Activated CD8-positive, alpha-beta memory T cell treated with anti-CD3 and anti-CD28 coated beads for 36 hours (primary cell): ENCODE measurements around the gene DCUN1D2. TPM values are rescaled to one million over a fixed set of nuclear protein-coding genes. Genes with fewer than 3 reads are reported as not detected.

Source experiments
- CTCF ChIA-PET: fragments of 350-600 bp; sonication (Branson Sonifier 250); formaldehyde crosslinking; loops from one replicate; lab custom pipeline; 2021; ENCODE audit warnings: antibody characterized with exemption; lab: Charles Lee
- POLR2A ChIA-PET: fragments of 350-600 bp; sonication (Branson Sonifier 250); formaldehyde crosslinking; loops from one replicate; lab custom pipeline; 2021; ENCODE audit warnings: antibody characterized with exemption; lab: Charles Lee
- total RNA-seq, 2 experiments: library from RNA; stranded (reverse); gene quantifications; one replicate each; pipeline ENCODE4 v1.2.3, GENCODE V29; 2021

The DCUN1D2 gene
- 10 to 100 TPM; 13.5 to 17.3 TPM for total RNA-seq

DNA sequence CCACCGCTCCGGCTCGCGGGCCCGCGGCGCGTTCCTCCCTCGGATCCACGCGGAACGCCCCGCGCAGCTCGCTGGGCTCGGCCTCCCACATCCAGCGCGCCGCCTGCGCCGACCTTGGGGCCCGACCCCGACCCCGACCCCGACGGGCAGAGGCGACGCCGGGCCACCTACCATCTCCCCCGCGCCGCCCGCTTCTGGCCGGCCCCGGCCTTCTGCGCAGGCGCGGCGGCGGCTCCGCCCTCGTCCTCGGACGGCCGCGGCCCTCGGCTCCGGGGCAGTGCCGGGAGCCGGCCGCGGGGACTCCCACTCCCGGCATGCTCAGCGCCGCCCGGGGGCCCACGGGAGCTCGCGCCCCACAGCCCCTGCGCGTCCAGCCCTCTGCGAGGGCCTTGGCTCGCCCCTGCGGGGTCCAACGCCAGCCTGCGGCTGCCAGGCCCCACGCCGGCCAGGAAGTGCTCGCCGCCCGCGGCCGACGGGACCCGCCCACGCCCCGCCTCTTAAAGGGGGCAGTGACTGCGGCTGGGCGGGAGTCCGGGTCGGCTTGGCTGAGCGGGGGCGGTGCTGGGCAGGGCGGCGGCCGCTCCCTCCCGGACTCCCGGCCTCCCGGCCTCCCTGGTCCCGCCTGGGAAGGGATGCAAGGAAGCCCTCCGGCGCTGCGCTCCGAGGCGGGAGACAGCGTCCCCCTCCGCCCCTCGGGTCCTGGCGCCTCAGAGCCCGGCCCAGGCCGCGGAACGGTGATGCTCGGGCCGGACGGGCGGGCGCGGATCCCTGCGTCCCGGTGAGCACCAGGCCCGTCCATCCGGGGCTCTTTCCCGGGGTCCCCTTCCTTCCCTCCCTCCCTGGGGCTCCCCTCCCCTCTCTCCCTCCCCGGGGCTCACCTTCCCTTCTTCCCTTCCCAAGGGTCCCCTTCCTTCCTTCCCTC lies at the start of gene DCUN1D2:
Gene DCUN1D2, minus strand, starts transcription at position 216 of the 922 bp plus-strand sequence. Its CDS starts 42 bp downstream, at position 174.
- ChIA-PET POLR2A (no interaction called here), CTCF (interaction anchor here (0.5 to 0.6 kb wide), 2 partner anchors 37 to 215 kb away, joined by 3 to 4 read pairs; partner anchors contain the start of gene ADPRHL1)

GRCh38 chr13:113539822-113540221 lies 49.3 kb upstream of the DCUN1D2 start:
- POLR2A ChIA-PET: no interaction called here

DNA sequence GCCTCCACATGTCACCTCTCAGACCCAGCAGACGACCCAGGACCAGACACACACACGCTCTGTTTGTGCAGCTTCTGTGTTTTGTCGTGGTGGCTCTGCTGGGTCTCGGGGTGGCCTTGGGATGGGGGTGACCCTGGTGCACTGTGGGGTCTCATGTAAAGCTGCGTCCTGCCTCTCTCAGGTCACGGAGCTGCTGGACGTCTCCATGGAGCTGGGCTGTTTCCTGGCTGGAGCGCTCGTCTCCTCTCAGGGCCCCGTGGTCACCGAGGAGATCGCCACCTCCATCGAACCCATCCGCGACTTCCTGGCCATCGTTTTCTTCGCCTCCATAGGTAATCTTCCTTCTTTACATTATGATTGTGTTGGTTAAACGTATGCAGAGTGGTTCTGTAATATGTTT lies 48.7 kb upstream of the DCUN1D2 start:
- POLR2A ChIA-PET: no interaction called here

More at GRCh38 chr13:113539822-113540221, 49.3 kb upstream of the DCUN1D2 start:
- CTCF ChIA-PET: no interaction called here

GRCh38 chr13:113538689-113539058 lies 48.2 kb upstream of the DCUN1D2 start:
- CTCF ChIA-PET: no interaction called here

More for the DNA sequence above, 48.7 kb upstream of the DCUN1D2 start:
- CTCF ChIA-PET: no interaction called here

GRCh38 chr13:113537909-113538688 lies 47.6 kb upstream of the DCUN1D2 start:
- CTCF ChIA-PET: no interaction called here
- POLR2A ChIA-PET: no interaction called here

More at GRCh38 chr13:113538689-113539058, 48.2 kb upstream of the DCUN1D2 start:
- POLR2A ChIA-PET: no interaction called here

DNA sequence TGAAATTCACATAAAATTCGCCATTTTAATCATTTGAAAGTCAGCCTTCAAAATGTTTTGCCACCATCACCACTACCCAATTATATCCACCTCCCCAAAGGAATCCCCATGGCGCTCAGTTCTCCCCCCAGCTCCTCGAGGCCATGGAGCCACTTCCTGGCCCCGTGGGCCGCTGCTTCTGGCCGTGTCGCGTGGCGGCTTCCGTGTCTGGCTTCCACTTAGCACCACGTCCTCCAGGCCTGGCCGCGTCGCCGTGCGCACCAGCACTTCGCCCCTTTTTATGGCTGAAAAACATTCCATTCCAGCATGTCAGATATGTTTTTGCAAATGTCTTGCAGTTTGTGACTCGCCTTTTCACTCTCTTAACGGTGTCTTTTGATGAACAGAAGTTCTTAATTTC lies 46.7 kb upstream of the DCUN1D2 start:
- POLR2A ChIA-PET: no interaction called here
- CTCF ChIA-PET: interaction anchor here (0.7 kb wide), 1 partner anchor 353 kb away, joined by 3 read pairs; no protein-coding TSS in a partner anchor

- ChIA-PET POLR2A (no interaction called here), CTCF (interaction anchor here (0.7 kb wide), 1 partner anchor 354 kb away, joined by 3 read pairs; no protein-coding TSS in a partner anchor)
Observed at GRCh38 chr13:113536461-113537110, 46.1 kb upstream of the DCUN1D2 start.

DNA sequence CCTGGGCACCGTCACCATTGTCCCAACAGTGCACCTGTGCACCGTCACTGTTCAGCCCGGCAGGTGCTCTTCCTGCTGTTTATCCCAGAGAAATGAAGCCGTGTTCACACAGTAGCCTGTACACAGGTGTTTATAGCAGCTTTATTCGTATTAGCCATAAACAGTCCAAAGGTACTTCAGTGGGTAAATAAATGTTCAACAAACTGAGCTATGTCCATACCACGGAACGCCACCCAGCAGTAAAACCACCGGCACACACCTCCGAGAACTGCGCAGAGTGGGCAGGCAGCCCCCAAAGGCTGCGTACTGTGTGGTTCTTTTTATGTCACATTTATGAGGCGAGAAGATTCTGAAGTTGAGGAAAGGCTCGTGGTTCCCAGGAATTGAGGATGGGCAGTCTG lies 44.9 kb upstream of the DCUN1D2 start:
- ChIA-PET POLR2A (no interaction called here), CTCF (no interaction called here)

DNA sequence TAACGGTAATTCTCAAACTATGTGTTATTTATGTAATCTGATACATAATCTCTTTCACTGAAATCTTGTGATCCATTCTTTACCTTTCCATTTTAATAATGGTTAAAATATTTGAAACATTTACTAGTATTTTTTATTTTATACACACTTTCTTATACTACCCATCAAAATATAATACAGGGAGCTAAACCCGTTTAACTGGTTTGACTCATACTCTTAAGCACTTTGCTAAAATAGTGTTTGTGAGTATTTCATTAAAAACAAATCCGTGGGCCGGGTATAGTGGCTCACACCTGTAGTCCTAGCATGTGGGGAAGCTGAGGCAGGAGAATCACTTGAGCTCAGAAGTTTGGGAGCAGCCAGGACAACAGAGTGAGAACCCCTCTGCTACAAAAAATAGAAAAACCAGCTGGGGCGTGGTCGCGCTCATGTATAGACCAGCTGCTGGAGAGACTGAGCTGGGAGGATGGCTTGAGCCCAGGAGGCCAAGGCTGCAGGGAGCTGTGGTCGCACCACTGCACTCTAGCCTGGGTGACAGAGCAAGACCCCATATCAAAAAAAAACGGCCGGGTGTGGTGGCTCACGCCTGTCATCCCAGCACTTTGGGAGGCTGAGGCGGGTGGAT lies 43.8 kb upstream of the DCUN1D2 start:
- POLR2A ChIA-PET: no interaction called here
- CTCF ChIA-PET: no interaction called here

DNA sequence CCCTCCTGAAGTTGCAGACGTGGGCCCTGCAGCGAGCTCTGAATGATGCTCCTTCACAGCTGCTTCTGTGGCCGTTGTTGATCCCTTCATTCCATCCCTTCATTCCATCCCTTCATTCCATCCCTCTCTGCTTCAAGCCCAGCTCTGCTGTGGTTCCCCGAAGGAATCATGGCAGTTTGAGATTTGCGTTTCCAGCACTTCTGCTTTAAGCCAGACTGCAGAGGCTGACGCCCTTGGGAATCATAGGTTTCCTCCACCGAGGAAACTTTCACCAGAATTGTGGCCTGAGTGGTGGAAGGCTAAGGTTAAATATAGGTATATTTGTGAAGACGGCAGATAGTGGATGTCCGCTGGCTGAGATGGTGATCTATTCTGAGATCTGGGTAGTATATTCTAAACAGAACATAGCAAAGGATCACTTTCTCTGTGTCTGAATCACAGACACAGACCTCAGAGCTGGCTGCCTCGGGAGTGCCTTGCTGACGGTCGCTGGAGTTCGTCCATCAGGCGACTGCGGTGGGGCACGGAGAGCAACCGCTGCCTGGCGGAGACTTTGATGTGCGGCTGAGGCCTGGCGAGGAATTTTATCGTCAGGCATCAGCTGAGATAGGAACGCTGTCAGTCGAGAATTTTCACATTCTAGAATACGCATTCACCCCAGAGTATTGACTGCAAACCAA lies 42.8 kb upstream of the DCUN1D2 start:
- ChIA-PET POLR2A (no interaction called here), CTCF (no interaction called here)

- POLR2A ChIA-PET: no interaction called here
- CTCF ChIA-PET: interaction anchor here (0.5 kb wide), 1 partner anchor 233 kb away, joined by 4 read pairs; no protein-coding TSS in a partner anchor
Observed at GRCh38 chr13:113532156-113532806, 41.8 kb upstream of the DCUN1D2 start.

DNA sequence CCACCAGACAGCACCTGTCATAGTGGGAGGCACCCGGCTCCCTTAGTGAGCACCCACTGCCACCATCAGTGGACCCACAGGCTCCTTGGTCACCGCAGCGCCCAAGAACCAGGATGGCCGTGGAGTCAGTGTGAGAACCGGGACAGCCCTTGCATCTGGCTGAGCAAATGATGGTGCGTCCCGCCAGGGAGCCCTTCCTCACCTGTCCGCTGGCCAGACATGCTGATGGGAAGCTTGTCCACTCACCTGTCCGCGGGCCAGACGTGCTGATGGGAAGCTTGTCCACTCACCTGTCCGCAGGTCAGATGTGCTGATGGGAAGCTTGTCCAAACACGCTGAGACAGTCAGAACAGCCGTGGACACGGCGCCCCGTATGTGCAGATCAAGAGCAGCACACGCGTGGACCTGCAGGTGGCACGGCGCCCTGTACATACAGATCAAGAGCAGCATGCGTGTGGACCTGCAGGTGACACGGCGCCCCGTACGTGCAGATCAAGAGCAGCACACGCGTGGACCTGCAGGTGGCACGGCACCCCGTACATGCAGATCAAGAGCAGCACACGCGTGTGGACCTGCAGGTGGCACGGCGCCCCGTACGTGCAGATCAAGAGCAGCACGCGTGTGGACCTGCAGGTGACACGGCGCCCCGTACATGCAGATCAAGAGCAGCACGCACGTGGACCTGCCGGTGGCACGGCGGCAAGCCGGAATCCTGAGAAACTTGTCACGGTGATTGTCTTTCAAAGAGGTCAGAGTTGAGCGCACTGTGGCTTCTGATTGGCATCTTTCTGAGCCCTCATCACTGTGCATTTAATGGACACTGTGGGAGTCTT lies 40.7 kb upstream of the DCUN1D2 start:
- ChIA-PET POLR2A (no interaction called here), CTCF (no interaction called here)

DNA sequence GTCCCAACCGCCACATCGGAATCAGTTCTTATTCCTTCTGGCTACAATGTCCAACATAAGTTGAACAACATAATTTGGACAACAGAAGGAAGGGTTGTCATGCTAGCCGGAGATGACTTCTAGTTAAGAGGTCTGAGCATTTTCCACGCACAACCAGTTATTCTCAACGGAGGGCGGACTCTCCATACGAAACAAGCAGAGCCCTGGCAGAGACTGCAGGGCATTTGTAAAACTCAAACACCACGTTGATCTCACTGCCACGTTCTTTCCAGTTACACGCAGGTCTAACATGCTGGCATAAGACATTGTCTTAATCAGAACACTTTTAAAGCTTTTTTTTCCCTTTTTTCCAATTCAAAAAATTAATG lies 38.3 kb upstream of the DCUN1D2 start:
- ChIA-PET CTCF (no interaction called here), POLR2A (no interaction called here)

- ChIA-PET CTCF (no interaction called here), POLR2A (no interaction called here)
Observed at GRCh38 chr13:113528101-113528812, 37.7 kb upstream of the DCUN1D2 start.

DNA sequence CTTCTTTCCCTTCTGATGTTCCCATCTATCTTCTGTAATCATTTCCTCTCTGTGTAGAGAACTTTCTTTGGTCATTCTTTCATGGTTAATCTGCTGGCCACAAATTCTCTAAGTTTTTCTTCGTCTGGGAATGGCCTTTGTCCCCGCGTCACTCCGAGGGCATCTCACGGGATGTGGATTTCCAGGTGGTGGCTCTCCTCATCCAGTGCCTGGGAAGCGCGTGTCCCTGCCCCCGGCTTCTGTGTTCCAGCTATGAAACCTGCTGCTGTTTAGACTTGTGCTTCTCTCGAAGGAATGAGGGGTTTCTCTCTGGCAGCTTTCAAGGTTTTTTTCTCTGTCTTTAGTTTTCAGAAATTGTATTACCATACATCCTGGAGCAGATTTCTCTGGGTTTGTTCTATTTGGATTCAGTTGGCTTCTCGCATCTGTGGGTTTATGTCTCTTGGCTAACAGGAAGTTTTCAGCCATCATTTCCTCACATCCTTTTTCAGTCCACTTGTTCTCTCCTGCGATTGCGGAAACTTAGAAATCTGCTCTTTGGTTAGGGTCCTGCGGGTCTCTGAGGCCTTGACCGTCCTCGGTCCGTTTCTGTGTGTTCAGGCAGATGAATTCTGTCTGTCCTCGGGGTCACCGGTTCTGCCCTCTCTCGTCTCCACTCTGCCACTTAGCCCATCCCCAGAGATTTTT lies 36.9 kb upstream of the DCUN1D2 start:
- POLR2A ChIA-PET: no interaction called here
- CTCF ChIA-PET: no interaction called here
